Ishikawa (cell line): Measurements from ENCODE around the gene CDH23.

Experiments used
- CEBPB ChIP-seq: IDR thresholded peaks from 2 replicates; pipeline ENCODE4 v1.6.1; 2012
- CREB1 ChIP-seq: IDR thresholded peaks from 2 replicates; pipeline ENCODE4 v1.6.1; 2012; ENCODE audit warnings: low read depth
- EGR1 ChIP-seq: IDR thresholded peaks from 2 replicates; pipeline ENCODE4 v1.6.1; 2012
- EP300 ChIP-seq: IDR thresholded peaks from 2 replicates; pipeline ENCODE4 v1.6.1; 2012; ENCODE audit warnings: borderline replicate concordance
- FOXM1 ChIP-seq: IDR thresholded peaks from 2 replicates; pipeline ENCODE4 v1.6.1; 2012; ENCODE audit warnings: low read depth, borderline replicate concordance
- RAD21 ChIP-seq: IDR thresholded peaks from 2 replicates; pipeline ENCODE4 v1.6.1; 2012; ENCODE audit warnings: low read depth
- TAF1 ChIP-seq: IDR thresholded peaks from 2 replicates; pipeline ENCODE4 v1.6.1; 2012; ENCODE audit warnings: low read depth, mild to moderate bottlenecking
- TCF12 ChIP-seq: IDR thresholded peaks from 2 replicates; pipeline ENCODE4 v1.6.1; 2012; ENCODE audit warnings: low read depth
- TEAD4 ChIP-seq: IDR thresholded peaks from 2 replicates; pipeline ENCODE4 v1.6.1; 2012
- YY1 ChIP-seq: IDR thresholded peaks from 2 replicates; pipeline ENCODE4 v1.6.1; 2012; ENCODE audit warnings: low read depth
- TF ChIP-seq, protein P1 (sequence below): IDR thresholded peaks from 2 replicates; pipeline ENCODE4 v1.6.1; 2012
- TF ChIP-seq, protein P2 (sequence below): IDR thresholded peaks from 2 replicates; pipeline ENCODE4 v1.6.1; 2012; ENCODE audit warnings: low read depth, mild to moderate bottlenecking
- TF ChIP-seq, protein P3 (sequence below): IDR thresholded peaks from 2 replicates; pipeline ENCODE4 v1.6.1; 2012

DNA sequence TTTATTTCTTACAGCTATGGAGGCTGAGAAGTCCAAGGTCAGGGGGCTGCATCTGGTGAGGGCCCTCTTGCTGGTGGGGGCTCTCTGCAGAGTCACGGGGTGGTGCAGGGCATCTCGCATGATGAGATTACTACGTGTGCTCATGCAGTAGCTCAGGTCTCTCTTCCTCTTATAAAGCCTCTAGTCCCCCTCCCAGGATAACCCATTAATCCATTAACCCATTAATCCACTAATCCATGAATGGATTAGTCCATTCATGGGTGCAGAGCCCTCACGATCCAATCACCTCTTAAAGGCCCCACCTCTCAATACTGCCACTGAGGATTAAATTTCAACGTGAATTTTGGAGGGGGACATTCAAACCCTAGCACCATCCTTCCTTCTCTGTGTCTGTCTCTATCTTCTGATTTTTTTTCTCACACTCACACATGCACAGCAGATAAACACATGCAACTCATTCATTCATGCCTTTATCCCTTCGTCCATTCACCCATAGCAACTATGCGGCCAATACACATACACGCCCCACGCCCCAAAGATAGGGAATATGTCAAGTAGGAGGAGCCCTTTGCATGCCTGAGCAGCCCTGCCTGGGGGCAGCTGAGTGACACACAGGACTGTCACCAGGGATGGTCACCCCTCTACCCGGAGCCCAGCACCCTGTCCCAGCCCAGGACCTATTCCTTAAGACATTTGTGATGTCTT is 236.3 kb downstream of the CDH23 start:
- TF ChIP-seq RAD21 = no peak
- TF ChIP-seq EP300 = no peak
- TF ChIP-seq, protein P1, sequence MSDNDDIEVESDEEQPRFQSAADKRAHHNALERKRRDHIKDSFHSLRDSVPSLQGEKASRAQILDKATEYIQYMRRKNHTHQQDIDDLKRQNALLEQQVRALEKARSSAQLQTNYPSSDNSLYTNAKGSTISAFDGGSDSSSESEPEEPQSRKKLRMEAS = no peak
- TF ChIP-seq, protein P2, sequence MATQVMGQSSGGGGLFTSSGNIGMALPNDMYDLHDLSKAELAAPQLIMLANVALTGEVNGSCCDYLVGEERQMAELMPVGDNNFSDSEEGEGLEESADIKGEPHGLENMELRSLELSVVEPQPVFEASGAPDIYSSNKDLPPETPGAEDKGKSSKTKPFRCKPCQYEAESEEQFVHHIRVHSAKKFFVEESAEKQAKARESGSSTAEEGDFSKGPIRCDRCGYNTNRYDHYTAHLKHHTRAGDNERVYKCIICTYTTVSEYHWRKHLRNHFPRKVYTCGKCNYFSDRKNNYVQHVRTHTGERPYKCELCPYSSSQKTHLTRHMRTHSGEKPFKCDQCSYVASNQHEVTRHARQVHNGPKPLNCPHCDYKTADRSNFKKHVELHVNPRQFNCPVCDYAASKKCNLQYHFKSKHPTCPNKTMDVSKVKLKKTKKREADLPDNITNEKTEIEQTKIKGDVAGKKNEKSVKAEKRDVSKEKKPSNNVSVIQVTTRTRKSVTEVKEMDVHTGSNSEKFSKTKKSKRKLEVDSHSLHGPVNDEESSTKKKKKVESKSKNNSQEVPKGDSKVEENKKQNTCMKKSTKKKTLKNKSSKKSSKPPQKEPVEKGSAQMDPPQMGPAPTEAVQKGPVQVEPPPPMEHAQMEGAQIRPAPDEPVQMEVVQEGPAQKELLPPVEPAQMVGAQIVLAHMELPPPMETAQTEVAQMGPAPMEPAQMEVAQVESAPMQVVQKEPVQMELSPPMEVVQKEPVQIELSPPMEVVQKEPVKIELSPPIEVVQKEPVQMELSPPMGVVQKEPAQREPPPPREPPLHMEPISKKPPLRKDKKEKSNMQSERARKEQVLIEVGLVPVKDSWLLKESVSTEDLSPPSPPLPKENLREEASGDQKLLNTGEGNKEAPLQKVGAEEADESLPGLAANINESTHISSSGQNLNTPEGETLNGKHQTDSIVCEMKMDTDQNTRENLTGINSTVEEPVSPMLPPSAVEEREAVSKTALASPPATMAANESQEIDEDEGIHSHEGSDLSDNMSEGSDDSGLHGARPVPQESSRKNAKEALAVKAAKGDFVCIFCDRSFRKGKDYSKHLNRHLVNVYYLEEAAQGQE = no peak
- no peak for TF ChIP-seq TAF1
- TF ChIP-seq, protein P3, sequence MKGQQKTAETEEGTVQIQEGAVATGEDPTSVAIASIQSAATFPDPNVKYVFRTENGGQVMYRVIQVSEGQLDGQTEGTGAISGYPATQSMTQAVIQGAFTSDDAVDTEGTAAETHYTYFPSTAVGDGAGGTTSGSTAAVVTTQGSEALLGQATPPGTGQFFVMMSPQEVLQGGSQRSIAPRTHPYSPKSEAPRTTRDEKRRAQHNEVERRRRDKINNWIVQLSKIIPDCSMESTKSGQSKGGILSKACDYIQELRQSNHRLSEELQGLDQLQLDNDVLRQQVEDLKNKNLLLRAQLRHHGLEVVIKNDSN = no peak
- no peak for TF ChIP-seq TCF12
- TF ChIP-seq FOXM1 = no peak
- no peak for TF ChIP-seq EGR1
- no peak for TF ChIP-seq CEBPB
- no peak for TF ChIP-seq CREB1
- no peak for TF ChIP-seq TEAD4
- no peak for TF ChIP-seq YY1
